Measurements from ENCODE around the gene PIF1.

The PIF1 gene

DNA sequence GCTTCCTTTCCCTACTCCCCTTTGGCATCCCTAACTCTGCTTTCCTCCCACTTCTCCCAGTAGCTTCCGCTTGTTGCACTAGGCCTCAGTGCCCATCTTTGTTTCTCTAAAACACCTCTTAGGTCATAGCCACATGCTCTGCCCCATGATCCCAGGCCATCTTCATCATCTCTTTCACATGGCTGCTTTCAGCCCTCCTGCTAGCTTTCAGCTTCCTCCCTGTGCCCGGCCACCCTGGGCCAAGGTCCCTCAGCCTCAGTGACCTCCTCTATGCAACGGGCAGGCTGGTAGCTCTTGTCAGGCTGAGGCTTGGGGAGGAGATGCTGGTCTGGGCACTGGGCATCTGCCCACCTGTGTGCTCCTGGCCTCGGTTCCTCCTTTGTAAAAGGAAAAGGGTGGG lies 18.5 kb upstream of the PIF1 start:
- Histone ChIP-seq H3K27ac (peak overlapping the region; percentile 98), H3K9me3 (no peaks in the 10 kb centered on the region), H3K4me1 (ENCODE audit: control insufficient read depth in 1 of 2, insufficient read depth in 1 of 2, low read depth in 1 of 2, low read length in 1 of 2) (peaks cover 65 to 77% of the 10 kb centered on the region in 2 experiments), H3K4me3 (ENCODE audit: low read depth in 1 of 2, low read length in 1 of 2) (peak overlapping the region; percentile 93 to 100), H3K27me3 (no peaks in the 10 kb centered on the region), H3K36me3 (peaks cover 31% of the 10 kb centered on the region)
- TF ChIP-seq, protein P1, sequence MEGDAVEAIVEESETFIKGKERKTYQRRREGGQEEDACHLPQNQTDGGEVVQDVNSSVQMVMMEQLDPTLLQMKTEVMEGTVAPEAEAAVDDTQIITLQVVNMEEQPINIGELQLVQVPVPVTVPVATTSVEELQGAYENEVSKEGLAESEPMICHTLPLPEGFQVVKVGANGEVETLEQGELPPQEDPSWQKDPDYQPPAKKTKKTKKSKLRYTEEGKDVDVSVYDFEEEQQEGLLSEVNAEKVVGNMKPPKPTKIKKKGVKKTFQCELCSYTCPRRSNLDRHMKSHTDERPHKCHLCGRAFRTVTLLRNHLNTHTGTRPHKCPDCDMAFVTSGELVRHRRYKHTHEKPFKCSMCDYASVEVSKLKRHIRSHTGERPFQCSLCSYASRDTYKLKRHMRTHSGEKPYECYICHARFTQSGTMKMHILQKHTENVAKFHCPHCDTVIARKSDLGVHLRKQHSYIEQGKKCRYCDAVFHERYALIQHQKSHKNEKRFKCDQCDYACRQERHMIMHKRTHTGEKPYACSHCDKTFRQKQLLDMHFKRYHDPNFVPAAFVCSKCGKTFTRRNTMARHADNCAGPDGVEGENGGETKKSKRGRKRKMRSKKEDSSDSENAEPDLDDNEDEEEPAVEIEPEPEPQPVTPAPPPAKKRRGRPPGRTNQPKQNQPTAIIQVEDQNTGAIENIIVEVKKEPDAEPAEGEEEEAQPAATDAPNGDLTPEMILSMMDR (IDR thresholded peaks at IDR 0.05): no peak

DNA sequence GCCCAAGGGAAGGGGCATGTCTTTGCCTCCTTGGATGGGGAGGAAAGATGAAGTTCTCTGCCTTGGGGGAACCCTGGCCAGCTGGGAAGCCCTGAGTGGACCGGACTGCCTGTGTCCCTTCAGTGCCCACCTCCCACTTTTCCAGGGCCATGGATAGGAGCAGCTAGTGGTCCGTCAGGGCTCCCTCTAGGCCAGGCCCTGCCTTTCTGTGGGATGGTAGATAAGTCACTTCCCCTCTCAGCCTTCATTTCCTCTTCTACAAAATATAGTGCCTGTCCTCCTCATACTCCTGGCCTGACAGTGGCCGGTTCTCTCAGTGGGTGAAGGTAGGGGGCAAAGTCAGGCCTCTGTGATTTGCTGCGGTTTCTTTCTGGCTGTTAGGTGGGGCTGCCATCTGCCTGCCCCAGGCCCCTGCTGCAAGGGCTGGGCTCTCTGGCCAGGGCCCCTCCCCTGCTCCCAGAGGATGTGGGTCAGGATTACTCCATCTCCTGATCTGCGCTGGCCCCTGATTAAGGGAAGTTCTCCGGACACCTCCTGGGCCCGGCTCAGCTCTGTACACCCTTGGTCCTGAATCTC lies 17.6 kb upstream of the PIF1 start:
- H3K4me1 ChIP-seq (ENCODE audit: control insufficient read depth in 1 of 2, insufficient read depth in 1 of 2, low read depth in 1 of 2, low read length in 1 of 2): peaks cover 68 to 77% of the 10 kb centered on the region in 2 experiments
- no peaks in the 10 kb centered on the region for H3K27me3 ChIP-seq
- H3K9me3 ChIP-seq: no peaks in the 10 kb centered on the region
- TF ChIP-seq, protein P1 (IDR thresholded peaks at IDR 0.05): no peak
- peak overlapping the region; percentile 93 to 100 for H3K4me3 ChIP-seq (ENCODE audit: low read depth in 1 of 2, low read length in 1 of 2)
- peak overlapping the region; percentile 98 for H3K27ac ChIP-seq
- H3K36me3 ChIP-seq: peaks cover 21% of the 10 kb centered on the region

DNA sequence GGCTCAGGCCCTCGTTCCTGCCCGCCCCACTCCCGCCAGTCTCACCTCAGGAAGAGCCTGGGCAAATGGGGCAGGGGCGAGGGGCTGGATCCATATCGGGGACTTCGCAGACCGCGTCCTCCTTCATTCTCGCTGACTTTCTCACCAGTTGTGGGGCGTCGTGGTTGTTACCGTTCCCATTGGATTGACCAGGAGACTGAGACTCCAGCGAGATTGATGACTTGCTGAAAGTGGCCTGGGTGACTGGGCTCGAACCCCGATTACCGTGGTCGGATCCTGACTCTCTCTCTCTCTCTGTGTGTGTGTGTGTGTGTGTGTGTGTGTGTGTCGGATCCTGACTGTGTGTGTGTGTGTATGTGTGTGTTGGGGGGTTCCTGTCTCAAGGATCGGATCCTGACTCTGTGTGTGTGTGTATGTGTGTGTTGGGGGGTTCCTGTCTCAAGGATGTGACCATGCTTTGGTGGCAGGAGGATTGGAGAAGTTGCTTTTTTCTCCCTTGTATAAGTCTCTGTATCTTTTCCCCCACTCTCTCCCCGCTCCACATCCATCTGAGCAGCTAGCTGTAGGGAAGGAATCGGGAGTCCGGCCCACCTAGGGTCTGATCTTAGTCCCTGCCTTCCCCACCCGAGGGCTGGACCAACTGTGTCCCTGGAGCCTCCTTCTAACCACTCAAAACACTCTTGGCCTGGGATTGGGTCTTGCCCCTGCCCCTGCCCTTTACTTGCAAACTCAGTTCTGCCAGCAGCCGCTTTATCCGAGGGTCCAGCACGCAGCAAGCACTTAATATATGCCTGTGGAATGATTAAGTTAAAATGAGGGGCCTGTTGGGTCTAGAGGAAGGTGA lies 16.9 kb upstream of the PIF1 start:
- Histone ChIP-seq H3K36me3 (peaks cover 14% of the 10 kb centered on the region), H3K4me3 (ENCODE audit: low read depth in 1 of 2, low read length in 1 of 2) (peak overlapping the region; percentile 93 to 100), H3K9me3 (no peaks in the 10 kb centered on the region), H3K4me1 (ENCODE audit: control insufficient read depth in 1 of 2, insufficient read depth in 1 of 2, low read depth in 1 of 2, low read length in 1 of 2) (peaks cover 68 to 77% of the 10 kb centered on the region in 2 experiments), H3K27me3 (no peaks in the 10 kb centered on the region), H3K27ac (peak overlapping the region; percentile 98)
- TF ChIP-seq, protein P1 (IDR thresholded peaks at IDR 0.05): no peak

DNA sequence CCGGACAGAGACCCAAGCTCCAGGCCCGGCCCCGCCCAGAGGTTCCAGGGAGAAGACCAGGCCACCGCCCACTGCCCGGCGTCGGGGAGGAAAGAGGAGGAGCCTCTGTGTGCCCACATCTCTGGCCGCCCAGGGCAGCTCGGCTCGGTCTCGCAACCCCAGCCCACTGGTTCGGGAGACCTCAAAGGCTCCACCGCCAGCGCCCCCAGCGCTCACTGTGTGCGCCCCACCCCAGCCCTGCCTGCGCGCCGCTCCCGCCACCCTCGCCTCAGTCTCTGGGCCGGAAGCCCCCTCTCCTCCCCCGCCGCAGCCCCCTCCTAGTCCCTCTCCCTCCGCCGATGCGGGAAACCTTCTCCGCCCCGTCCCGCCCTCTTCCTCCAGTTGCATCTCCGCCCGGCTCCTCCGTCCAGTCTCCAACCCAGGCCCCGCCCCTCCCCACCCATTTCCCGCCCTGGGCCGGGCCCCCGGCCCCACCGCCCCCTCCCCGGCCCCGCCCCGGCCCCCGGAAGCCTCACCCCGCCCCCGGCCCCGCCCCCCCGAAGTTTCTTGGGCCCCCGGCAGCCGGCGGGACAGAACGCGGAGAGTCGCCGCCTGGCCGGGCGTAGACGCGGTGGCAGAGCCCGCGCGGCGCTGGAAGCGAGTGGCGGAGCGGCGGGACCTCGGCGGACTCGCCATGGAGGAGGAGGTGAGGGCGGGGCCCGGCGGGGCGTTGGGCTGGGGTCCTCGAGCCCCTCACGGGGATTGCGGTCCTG lies 16.1 kb upstream of the PIF1 start, which contains the start of gene PLEKHO2:
PLEKHO2 (plus strand) TSS at position 572 of the 752 bp plus-strand sequence; CDS start at position 674, 102 bp downstream.
- Histone ChIP-seq H3K4me1 (ENCODE audit: control insufficient read depth in 1 of 2, insufficient read depth in 1 of 2, low read depth in 1 of 2, low read length in 1 of 2) (peaks cover 68 to 77% of the 10 kb centered on the region in 2 experiments), H3K9me3 (no peaks in the 10 kb centered on the region), H3K36me3 (peaks cover 6% of the 10 kb centered on the region), H3K4me3 (ENCODE audit: low read depth in 1 of 2, low read length in 1 of 2) (peak within 1 kb of the TSS; percentile 93 to 100), H3K27ac (peak within 1 kb of the TSS; percentile 98), H3K27me3 (no peaks in the 10 kb centered on the region)
- TF ChIP-seq, protein P1 (IDR thresholded peaks at IDR 0.05): peak; percentile 54

DNA sequence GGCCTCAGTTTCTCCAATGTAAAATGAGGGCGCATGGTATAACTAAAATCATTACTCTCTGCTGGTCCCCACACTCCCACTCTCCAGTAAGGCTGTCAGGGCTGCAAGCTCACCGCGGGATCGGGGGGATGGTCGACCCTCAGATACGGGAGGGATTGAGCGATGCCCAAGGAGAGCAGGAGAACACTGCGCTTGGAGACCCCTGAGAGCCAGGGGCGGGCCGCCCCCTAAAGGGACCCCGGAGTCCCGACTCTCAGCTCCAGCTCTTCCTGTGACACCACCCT lies 15.6 kb upstream of the PIF1 start:
- Histone ChIP-seq H3K9me3 (no peaks in the 10 kb centered on the region), H3K27ac (peak overlapping the region; percentile 98), H3K36me3 (peaks cover 3% of the 10 kb centered on the region), H3K27me3 (no peaks in the 10 kb centered on the region), H3K4me3 (ENCODE audit: low read depth in 1 of 2, low read length in 1 of 2) (peak overlapping the region; percentile 93 to 95), H3K4me1 (ENCODE audit: control insufficient read depth in 1 of 2, insufficient read depth in 1 of 2, low read depth in 1 of 2, low read length in 1 of 2) (peaks cover 68 to 77% of the 10 kb centered on the region in 2 experiments)
- TF ChIP-seq, protein P1 (IDR thresholded peaks at IDR 0.05): no peak
